ENCODE results near the gene PUDP. TPM values are rescaled to one million over a fixed set of nuclear protein-coding genes. Genes with fewer than 3 reads are reported as not detected.

The PUDP gene
- total RNA-seq, 1 experiment from 2014 or later = 41.2 TPM

GRCh38 chrX:7062903-7063302, 85.0 kb downstream of the PUDP start:
- no peaks in the 10 kb centered on the region for H3K9me2 ChIP-seq (replicated peaks; ENCODE audit: insufficient read depth, low read length)
- peaks cover 50% of the 10 kb centered on the region for H3K4me1 ChIP-seq (ENCODE audit: low read length)
- no peaks in the 10 kb centered on the region for H3K27me3 ChIP-seq (ENCODE audit: low read length)
- H3K36me3 ChIP-seq (ENCODE audit: insufficient read depth, low read length) = peaks cover 4% of the 10 kb centered on the region; the same call in 1 of the 2 replicates
- DNase-seq = no peak
- no peak overlapping the region for H2AFZ ChIP-seq (ENCODE audit: low read length)
- no peak overlapping the region for H3K9ac ChIP-seq (ENCODE audit: low read length)
- H3K4me3 ChIP-seq (ENCODE audit: low read length) = no peak overlapping the region
- H3K9me3 ChIP-seq (ENCODE audit: low read length) = no peaks in the 10 kb centered on the region
- H3K4me2 ChIP-seq (ENCODE audit: low read depth, low read length, poor library complexity, severe bottlenecking) = no peak overlapping the region
- no peaks in the 10 kb centered on the region for H4K20me1 ChIP-seq (ENCODE audit: insufficient read depth, low read depth, low read length)
- H3K27ac ChIP-seq (ENCODE audit: low read length) = peak overlapping the region; percentile 68
- peaks cover 62% of the 10 kb centered on the region for H3K79me2 ChIP-seq (ENCODE audit: low read length)

- H3K27ac ChIP-seq (ENCODE audit: low read length) = peak overlapping the region; percentile 68
- H3K4me2 ChIP-seq (ENCODE audit: low read depth, low read length, poor library complexity, severe bottlenecking) = no peak overlapping the region
- peaks cover 7% of the 10 kb centered on the region; the same call in 1 of the 2 replicates for H3K36me3 ChIP-seq (ENCODE audit: insufficient read depth, low read length)
- no peaks in the 10 kb centered on the region for H3K27me3 ChIP-seq (ENCODE audit: low read length)
- no peaks in the 10 kb centered on the region for H3K9me2 ChIP-seq (replicated peaks; ENCODE audit: insufficient read depth, low read length)
- no peaks in the 10 kb centered on the region for H3K9me3 ChIP-seq (ENCODE audit: low read length)
- H2AFZ ChIP-seq (ENCODE audit: low read length) = no peak overlapping the region
- H3K4me3 ChIP-seq (ENCODE audit: low read length) = no peak overlapping the region
- H4K20me1 ChIP-seq (ENCODE audit: insufficient read depth, low read depth, low read length) = no peaks in the 10 kb centered on the region
- peak overlapping the region; percentile 15; the same call in 1 of the 2 replicates for H3K9ac ChIP-seq (ENCODE audit: low read length)
- DNase-seq = no peak
- H3K4me1 ChIP-seq (ENCODE audit: low read length) = peaks cover 51% of the 10 kb centered on the region
- peaks cover 63% of the 10 kb centered on the region for H3K79me2 ChIP-seq (ENCODE audit: low read length)
Observed at GRCh38 chrX:7062276-7062675, 85.7 kb downstream of the PUDP start.

GRCh38 chrX:7061429-7061828, 86.5 kb downstream of the PUDP start:
- Histone ChIP-seq H3K27me3 (ENCODE audit: low read length) (no peaks in the 10 kb centered on the region), H3K9me3 (ENCODE audit: low read length) (no peaks in the 10 kb centered on the region), H4K20me1 (ENCODE audit: insufficient read depth, low read depth, low read length) (no peaks in the 10 kb centered on the region), H3K4me1 (ENCODE audit: low read length) (peaks cover 56% of the 10 kb centered on the region), H3K4me3 (ENCODE audit: low read length) (no peak overlapping the region), H2AFZ (ENCODE audit: low read length) (no peak overlapping the region), H3K36me3 (ENCODE audit: insufficient read depth, low read length) (peaks cover 11% of the 10 kb centered on the region; the same call in 1 of the 2 replicates), H3K4me2 (ENCODE audit: low read depth, low read length, poor library complexity, severe bottlenecking) (no peak overlapping the region), H3K9me2 (replicated peaks; ENCODE audit: insufficient read depth, low read length) (no peaks in the 10 kb centered on the region), H3K9ac (ENCODE audit: low read length) (no peak overlapping the region), H3K27ac (ENCODE audit: low read length) (peak overlapping the region; percentile 97), H3K79me2 (ENCODE audit: low read length) (peaks cover 55% of the 10 kb centered on the region)
- DNase-seq = no peak

DNA sequence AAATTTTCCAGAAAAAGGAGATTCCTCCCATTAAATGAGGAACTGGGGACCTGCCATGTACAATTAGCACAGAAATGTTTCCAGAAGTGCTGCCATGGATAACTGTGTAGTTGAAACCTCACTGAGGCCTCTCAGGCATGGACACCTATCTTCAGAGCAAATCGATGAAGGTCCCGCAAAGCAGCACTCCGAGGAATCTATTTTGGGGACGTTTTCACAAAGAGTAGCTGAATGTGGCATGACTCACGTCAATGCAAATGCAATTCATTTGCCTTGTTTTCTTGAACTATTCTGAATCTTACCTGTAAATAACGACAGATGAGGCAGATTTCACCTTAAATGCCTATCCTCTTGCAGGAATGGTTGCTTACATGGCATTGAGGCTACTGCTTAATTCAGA, 87.5 kb downstream of the PUDP start:
- DNase-seq = peak; percentile 56
- Histone ChIP-seq H3K79me2 (ENCODE audit: low read length) (peaks cover 52% of the 10 kb centered on the region), H3K36me3 (ENCODE audit: insufficient read depth, low read length) (peaks cover 12% of the 10 kb centered on the region; the same call in 1 of the 2 replicates), H3K9me3 (ENCODE audit: low read length) (no peaks in the 10 kb centered on the region), H3K4me1 (ENCODE audit: low read length) (peaks cover 66% of the 10 kb centered on the region), H4K20me1 (ENCODE audit: insufficient read depth, low read depth, low read length) (no peaks in the 10 kb centered on the region), H3K27ac (ENCODE audit: low read length) (peak overlapping the region; percentile 97), H3K4me3 (ENCODE audit: low read length) (peak overlapping the region; percentile 14; the same call in 1 of the 2 replicates), H3K9ac (ENCODE audit: low read length) (peak overlapping the region; percentile 70), H3K27me3 (ENCODE audit: low read length) (no peaks in the 10 kb centered on the region), H3K9me2 (replicated peaks; ENCODE audit: insufficient read depth, low read length) (no peaks in the 10 kb centered on the region), H2AFZ (ENCODE audit: low read length) (no peak overlapping the region), H3K4me2 (ENCODE audit: low read depth, low read length, poor library complexity, severe bottlenecking) (peak overlapping the region; percentile 73)

GRCh38 chrX:7059859-7060258, 88.1 kb downstream of the PUDP start:
- Histone ChIP-seq H3K9ac (ENCODE audit: low read length) (peak overlapping the region; percentile 70), H3K27me3 (ENCODE audit: low read length) (no peaks in the 10 kb centered on the region), H3K36me3 (ENCODE audit: insufficient read depth, low read length) (peaks cover 12% of the 10 kb centered on the region; the same call in 1 of the 2 replicates), H4K20me1 (ENCODE audit: insufficient read depth, low read depth, low read length) (no peaks in the 10 kb centered on the region), H3K79me2 (ENCODE audit: low read length) (peaks cover 50% of the 10 kb centered on the region), H2AFZ (ENCODE audit: low read length) (no peak overlapping the region), H3K4me3 (ENCODE audit: low read length) (peak overlapping the region; percentile 51), H3K9me2 (replicated peaks; ENCODE audit: insufficient read depth, low read length) (no peaks in the 10 kb centered on the region), H3K4me2 (ENCODE audit: low read depth, low read length, poor library complexity, severe bottlenecking) (peak overlapping the region; percentile 73), H3K9me3 (ENCODE audit: low read length) (no peaks in the 10 kb centered on the region), H3K27ac (ENCODE audit: low read length) (peak overlapping the region; percentile 97), H3K4me1 (ENCODE audit: low read length) (peaks cover 67% of the 10 kb centered on the region)
- DNase-seq = peak; percentile 62

- Histone ChIP-seq H3K79me2 (ENCODE audit: low read length) (peaks cover 49% of the 10 kb centered on the region), H3K27me3 (ENCODE audit: low read length) (no peaks in the 10 kb centered on the region), H4K20me1 (ENCODE audit: insufficient read depth, low read depth, low read length) (no peaks in the 10 kb centered on the region), H3K4me3 (ENCODE audit: low read length) (peak overlapping the region; percentile 51), H3K4me1 (ENCODE audit: low read length) (peaks cover 67% of the 10 kb centered on the region), H3K36me3 (ENCODE audit: insufficient read depth, low read length) (peaks cover 12% of the 10 kb centered on the region; the same call in 1 of the 2 replicates), H3K9me2 (replicated peaks; ENCODE audit: insufficient read depth, low read length) (no peaks in the 10 kb centered on the region), H3K4me2 (ENCODE audit: low read depth, low read length, poor library complexity, severe bottlenecking) (peak overlapping the region; percentile 73), H2AFZ (ENCODE audit: low read length) (no peak overlapping the region), H3K9ac (ENCODE audit: low read length) (peak overlapping the region; percentile 70), H3K9me3 (ENCODE audit: low read length) (no peaks in the 10 kb centered on the region), H3K27ac (ENCODE audit: low read length) (peak overlapping the region; percentile 97)
- DNase-seq = peak; percentile 91
Observed at GRCh38 chrX:7059214-7059838, 88.6 kb downstream of the PUDP start.

DNA sequence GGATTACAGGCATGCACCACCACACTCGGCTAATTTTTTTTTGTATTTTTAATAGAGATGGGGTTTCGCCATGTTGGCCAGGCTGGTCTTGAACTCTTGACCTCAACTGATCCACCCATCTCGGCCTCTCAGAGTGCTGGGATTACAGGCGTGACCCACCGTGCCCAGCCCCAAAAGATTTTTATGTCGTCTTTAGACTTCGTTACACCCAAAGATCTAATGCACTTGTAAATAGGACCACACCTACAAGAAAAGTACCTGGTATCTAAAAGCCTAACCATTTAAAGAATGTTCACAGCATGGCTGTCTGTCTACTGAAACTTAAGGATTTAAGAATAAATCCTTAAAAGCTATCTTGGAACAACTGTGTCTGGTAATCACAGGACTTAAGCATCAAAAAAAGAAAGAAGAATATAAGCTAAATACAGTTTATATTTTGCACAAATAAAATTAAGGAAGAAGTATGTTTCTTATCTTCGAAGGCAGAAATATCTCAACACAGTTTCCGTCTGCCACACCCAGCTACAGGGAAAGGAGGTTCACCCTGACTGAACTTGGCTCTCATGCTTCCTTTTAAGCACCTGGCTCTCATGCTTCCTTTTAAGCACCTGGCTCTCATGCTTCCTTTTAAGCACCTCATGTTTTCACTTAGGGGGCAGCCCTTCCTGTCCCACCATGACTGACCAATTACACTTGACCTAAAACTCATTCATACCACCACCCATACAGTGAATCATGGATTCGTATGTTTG, 92.4 kb downstream of the PUDP start:
- Histone ChIP-seq H3K27ac (ENCODE audit: low read length) (peak overlapping the region; percentile 63), H3K4me3 (ENCODE audit: low read length) (no peak overlapping the region), H3K4me1 (ENCODE audit: low read length) (peaks cover 44% of the 10 kb centered on the region)

More for the DNA sequence above, 92.4 kb downstream of the PUDP start:
- Histone ChIP-seq H3K9me2 (replicated peaks; ENCODE audit: insufficient read depth, low read length) (no peaks in the 10 kb centered on the region), H2AFZ (ENCODE audit: low read length) (no peak overlapping the region), H3K9ac (ENCODE audit: low read length) (no peak overlapping the region), H3K36me3 (ENCODE audit: insufficient read depth, low read length) (peaks cover 10% of the 10 kb centered on the region; the same call in 1 of the 2 replicates), H4K20me1 (ENCODE audit: insufficient read depth, low read depth, low read length) (no peaks in the 10 kb centered on the region), H3K27me3 (ENCODE audit: low read length) (no peaks in the 10 kb centered on the region), H3K79me2 (ENCODE audit: low read length) (peaks cover 22% of the 10 kb centered on the region), H3K4me2 (ENCODE audit: low read depth, low read length, poor library complexity, severe bottlenecking) (peak overlapping the region; percentile 5), H3K9me3 (ENCODE audit: low read length) (no peaks in the 10 kb centered on the region)
- DNase-seq = peak; percentile 57

All from Karpas-422 (cell line).